ENCODE data around the gene ZNF768.
A peak's percentile ranks its signal among the peaks of the same experiment; 100 is the strongest.
"Not testable (repeated sequence)": the region's sequence is repeated elsewhere in the genome, so short reads cannot be mapped to it uniquely, and the experiment has no call there.

The ZNF768 gene

DNA sequence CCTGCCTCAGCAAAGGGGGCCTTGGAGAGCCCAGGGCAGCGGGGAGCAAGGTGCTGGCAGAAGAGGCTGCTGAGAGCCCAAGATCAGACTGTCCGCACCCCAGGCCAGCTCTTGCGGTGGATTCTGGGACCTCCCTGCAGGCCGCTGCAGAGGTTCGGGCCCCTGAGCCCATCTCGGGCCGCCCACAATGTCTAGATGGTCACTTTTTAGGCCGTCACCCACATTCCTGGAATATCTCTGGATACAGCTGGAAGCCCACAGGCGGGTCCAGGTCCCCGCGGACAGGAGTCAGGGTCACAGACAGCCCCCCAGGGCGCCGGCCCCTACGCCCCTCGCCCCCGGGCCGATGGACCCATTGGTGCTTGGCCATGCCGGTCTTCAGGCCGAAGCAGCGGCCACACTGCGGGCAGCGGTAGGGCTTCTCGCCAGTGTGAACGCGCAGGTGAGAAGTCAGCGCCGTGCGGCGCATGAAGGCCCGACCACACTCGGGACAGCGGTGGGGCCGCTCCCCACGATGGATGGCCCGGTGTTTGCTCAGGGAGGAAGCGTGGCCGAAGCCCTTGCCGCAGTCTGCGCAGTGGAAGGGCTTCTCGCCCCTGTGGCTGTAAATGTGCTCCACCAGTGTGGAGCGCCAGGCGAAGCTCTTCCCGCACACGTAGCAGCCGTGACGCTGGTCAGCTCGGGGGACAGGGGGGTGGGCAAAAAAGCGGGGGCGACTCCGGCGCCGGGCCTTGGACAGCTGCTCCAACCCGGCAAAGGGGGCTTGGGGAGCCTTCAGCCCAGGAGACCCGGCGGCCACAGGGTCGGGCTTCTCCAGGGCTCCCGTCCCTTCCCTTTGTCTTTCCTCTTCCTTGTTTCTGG is 6.1 kb upstream of the ZNF768 start:
- DNase-seq, result no peak

DNA sequence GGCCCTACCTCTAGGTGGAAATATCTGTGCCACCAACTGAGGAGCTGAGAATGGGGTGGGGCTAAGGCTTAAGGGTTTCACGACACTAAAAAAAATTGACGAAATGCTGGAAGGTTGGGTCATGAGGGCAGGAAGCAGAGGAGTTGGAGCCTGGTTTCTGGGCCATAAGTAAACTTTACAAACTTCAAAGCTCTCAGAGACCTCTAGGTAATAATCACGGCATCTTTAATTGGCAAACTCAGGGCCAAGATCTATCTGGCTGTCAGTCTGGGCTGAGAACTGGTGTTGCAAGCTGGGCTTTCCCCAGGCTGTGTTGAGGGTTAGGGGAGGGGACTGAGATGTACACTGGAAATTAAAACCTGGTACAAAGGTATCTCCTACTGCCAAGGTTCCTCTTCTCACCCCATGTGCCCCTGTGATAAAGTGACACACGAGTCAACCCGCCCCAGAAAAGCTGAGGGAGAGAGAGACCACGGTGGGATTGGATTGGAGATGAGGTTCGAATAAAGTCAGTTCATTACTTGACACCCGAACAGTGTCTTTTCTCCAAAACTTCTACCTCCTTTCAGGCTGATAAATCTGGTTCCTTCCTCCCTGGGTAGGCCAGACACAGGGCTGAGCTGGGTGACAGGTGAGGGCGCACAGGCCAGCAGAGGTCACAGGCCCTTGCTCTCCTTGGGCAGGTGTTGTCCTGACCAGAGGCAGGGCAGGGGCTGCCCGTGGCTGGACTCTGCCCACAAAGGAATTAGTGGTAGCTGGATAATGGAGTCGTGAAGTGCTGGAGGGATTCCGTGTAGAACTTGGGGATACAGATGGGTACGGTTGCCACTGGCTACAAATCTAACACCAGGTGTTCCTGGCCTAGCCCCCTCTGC is 4.0 kb upstream of the ZNF768 start:
- DNase-seq, result no peak

DNA sequence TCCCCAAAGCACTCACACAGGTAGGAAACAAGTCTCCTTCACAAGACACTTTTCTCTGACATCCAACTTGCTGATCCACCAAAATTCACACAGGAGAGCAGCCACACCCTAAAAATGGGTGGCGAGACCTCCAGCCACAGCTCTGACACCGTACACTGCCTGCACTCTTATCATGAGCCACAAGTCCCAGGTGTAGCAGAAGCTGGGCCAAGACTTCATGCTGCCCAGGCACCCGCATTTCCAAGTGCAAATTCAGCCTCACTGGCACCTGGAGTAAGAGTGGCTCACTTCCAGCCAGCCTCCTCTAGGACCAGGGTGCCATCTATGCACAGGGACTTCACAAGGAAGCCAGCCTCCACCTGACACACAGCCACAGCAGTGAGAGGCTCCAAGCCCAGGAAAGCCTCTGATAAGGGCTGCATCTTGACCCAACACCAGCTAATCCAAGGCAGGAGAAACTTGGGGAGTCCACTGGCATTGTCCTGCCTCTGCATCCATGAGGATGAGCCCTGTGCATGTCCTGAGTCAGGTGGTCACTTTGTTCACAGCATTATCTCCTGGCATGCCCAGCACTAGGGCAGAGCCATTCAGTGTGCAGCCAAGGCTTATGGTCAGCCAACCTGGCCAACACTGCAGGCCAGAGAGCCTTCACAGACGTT is 2.6 kb upstream of the ZNF768 start:
- no peak for DNase-seq

DNA sequence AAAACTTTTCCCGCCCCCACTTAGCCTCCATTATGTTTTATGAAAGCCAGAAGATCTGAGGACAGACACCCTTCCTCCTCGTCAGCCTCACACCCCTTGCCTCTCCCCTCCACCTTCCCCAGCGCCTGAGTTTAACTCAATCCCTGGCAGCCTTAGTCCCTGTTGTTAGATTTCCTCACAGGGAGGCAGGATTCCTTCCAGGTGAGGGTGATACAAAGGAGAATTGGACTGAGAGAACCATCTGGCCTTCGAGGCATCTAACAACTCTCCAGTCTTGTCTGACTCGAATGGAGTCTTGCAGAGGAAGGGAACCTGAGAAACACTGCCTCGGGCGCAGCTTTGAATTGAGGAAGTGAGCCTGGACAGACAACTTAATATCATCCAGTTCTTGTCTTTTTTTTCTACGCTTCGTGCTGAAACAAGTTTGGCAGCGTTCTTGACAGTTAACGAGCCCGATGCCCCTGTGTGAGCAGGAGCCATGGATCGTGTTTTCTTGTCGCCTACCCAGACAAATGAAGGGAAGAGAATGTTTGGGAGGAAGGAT is 1.3 kb upstream of the ZNF768 start:
- peak; percentile 46 for DNase-seq

DNA sequence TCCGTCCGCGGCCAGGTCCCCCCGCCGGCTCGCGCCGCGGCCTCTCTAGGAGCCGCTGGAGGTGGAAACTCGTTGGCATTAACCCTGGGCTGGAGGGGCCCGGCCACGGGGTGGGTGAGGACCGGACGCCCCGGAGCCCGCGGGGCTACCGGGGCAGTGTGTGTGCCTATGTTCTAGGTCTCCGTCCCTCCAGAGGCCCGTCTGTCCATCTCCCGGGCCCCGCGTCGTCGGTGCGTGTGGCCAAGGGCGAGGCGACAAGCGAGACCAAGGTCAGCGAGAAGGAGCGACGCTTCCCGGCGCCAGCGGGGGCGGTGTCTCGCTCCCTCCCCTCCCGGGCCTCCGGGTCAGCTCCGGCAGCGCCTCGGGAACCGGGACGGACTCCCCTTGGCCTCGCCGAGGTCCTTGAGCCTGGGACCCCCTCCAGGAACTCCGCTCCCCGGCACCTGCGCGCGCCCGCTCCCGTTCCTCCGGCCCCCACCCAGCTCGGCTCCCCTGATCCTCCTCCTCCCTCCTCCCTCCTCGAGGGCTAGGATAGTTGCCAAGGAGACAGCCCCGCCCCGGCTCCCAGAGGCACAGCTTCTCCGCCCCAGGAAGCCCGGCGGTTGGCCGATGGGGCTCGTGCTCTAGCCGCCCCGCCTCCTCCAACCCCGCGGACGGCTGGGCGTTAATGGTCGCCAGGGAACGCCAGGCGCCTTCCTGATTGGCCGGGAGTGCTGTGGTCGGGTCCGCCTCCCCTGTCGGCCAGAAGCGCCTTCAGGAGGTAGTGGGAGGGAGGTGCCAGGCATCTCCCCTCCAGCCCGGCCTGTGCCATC is 663 bp upstream of the ZNF768 start:
- peak; percentile 93 for DNase-seq

DNA sequence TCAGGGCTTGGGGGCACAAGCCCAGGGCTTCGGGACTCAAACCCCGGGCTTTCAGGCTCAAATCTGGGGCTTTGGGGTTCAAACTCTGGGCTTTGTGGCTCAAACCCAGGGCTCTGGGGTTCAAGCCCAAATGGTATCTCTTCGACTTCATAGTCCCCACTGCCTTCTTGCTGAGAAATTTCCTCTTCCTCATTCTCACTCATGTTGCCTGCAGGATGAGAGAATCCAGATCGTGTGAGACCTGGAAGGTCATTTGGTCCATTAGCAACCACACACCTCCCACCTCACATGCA is 576 bp downstream of the ZNF768 start:
- DNase-seq, result no peak

DNA sequence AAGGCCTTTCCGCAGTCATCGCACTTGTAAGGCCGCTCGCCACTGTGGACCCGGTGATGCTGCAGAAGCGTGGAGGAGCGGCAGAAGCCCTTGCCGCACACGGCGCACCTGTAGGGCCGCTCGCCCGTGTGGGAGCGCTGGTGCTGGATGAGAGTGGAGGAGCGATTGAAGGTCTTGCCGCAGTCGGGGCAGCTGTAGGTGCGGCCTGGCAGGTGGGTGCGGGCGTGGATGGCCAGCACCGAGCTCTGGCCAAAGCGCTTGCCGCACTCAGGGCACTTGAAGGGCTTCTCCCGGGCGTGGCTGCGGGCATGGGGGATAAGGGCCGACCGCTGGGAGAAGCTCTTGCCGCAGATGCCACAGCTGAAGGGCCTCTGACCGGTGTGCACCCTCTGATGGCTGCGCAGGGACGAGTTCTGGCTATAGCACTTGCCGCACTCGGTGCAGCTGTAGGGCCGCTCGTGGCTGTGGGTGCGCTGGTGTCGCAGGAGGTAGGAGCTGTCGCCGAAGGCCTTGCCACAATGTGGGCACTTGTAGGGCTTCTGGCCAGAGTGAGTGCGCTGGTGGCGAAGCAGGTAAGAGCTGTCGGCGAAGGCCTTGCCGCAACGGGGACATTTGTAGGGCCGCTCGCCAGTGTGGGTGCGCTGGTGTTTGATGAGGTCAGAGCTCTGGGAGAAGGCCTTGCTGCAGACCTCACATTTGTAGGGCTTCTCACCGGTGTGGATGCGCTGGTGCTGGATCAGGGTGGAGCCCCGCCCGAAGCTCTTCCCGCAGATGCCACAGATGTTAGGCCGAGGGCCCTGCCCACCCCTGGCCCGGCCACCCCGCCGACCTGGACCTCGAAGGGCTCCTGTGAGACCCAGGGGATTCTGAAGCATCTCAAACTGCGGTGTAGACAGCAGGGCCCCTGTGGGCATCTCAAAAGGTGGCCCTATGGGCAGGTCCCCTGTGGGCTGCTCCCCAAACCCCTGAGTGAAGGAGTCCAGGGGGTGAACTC is 1.5 kb downstream of the ZNF768 start:
- no peak for DNase-seq

DNA sequence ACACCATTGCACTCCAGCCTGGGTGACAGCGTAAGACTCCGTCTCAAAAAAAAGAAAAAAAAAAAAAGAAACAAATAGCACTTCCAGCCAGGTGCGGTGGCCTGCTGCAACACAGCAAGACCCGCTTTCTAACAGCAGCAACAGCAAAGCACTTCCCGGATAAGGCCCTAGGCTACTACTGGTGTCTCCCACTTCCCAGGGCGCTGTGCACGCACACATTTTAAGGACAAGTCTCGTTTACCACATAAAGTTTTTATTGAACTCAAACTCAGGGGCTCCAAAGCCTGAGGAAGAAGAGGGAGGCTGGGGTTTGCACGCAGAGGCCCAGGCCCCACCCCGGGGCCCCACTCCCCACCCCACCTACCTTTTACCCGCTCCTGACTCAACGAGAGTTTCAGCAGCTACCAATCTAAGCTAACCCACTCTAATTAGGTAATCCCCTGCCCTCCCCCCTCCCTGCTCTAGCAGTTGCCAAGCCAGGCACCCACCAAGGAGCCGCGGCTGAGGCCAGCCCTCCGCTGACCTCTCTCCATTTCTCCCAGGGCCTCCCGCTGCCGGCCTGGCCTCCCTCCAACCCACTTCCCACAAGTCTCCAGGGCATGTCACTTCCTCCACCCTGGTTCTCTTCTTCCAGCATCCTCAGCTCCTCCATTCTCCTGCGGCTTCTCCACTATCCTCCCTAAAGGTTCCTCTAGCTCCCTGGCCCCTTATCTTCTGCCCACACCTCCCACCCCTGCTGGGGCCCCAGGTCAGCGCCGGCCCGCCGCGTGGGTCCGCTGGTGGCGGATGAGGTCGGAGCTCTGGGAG is 2.4 kb downstream of the ZNF768 start:
- no peak for DNase-seq

DNA sequence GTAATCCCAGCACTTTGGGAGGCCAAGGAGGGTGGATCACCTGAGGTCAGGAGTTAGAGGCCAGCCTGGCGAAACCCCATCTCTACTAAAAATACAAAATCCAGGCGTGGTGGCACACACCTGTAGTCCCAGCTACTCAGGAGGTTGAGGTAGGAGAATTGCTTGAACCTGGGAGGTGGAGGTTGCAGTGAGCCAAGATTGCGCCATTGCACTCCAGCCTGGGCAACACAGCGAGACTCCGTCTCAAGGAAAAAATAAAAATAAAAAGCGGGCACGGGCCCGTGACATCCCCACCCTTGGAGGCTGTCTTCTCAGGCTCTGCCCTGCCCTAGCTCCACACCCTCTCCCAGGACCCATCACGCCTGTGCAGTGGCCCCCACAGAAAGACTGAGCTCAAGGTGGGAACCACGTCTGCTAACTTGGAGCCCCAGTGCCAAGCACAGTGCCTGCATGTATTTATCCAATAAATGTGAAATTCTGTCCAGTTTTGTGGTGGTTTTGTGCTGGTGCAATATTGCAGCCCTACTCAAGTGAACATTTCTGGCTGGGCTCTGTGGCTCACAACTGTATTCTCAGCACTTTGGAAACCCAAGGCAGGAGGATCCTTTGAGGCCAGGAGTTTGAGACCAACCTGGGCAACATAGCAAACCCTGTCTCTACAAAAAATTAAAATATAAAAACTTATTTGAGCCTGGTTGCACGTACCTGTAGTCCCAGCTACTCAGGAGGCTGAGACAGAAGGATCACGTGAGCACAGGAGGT is 3.5 kb downstream of the ZNF768 start:
- DNase-seq, result not testable (repeated sequence)

DNA sequence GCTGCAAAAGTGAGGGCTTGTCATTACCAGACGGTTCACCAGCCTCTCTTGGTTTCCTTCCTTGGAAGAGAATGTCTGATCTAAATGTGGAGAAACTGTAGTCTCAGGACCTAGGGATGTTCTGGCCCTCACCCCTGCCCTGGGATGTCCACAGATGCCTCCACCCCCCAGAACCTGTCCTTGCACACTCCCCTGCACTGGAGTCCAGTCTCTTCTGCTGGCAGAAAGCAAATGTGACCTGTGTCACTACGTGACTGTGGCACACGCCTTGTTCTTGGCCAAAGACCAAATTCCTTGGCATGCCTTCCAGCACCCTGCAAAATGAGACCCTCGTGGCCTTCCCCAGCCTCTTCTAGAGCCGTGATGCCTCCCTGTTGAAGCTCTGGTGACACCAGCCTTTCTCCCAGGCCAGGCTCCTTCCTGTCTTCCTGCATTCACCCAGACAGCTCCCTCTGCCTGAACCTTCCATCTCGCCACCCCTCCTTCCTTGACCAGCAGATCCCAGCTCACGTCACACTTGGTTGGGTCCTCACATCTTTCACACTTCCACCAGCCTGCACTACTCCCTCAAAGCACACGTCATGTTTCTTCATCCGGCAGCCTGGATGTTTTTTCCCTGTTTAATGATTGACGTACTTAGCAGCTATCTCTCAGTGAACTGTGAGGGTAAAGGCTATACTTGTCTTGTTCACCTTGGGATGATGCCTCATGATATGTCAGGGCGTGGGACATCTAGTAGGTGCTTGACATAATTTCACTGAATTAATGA is 4.3 kb downstream of the ZNF768 start:
- no peak for DNase-seq

DNA sequence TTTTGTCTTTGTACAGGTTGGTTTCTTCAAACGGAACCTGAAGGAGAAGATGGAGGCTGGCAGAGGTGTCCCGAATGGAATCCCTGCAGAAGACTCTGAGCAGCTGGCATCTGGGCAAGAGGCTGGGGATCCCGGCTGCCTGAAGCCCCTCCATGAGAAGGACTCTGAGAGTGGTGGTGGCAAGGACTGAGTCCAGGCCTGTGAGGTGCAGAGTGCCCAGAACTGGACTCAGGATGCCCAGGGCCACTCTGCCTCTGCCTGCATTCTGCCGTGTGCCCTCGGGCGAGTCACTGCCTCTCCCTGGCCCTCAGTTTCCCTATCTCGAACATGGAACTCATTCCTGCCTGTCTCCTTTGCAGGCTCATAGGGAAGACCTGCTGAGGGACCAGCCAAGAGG is 4.9 kb downstream of the ZNF768 start:
- DNase-seq, result no peak

DNA sequence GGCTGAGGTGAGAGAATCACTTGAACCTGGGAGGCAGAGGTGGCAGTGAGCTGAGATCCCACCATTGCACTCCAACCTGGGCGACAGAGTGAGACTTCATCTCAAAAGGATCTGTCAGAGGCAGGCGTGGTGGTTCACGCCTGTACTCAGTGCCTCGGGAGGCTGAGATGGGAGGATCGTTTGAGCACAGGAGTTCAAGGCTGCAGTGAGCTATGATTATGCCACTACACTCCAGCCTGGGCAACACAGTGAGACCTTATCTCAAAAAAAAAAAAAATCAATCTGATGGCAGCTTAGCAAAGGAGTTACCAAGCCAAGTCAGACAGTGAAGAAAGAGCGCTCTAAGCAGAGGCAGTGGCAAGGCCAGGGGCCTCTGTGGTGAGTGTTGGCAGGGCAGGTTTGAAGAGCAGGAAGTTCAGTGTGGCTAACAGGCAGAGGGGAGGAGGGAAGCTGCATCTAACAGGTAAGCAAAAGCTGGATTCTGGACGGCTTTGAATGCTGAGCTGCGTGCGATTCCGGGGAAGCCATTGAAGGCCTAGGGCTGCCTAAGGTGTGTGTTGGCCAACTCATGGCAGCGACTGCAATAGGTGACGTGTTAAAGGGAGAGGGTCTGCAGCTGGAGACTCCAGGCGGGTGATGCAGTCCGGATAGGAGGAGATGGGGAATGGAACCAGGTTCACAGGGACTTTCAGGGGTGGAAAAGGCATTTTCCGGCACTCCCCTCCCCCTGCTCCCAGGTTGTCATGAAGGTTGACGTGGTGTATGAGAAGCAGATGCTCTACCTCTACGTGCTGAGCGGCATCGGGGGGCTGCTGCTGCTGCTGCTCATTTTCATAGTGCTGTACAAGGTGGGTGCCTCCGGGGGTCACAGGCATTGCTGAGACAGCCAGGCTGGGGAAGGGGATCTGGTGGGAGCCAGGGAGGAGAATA is 7.0 kb downstream of the ZNF768 start:
- DNase-seq, result no peak

DNA sequence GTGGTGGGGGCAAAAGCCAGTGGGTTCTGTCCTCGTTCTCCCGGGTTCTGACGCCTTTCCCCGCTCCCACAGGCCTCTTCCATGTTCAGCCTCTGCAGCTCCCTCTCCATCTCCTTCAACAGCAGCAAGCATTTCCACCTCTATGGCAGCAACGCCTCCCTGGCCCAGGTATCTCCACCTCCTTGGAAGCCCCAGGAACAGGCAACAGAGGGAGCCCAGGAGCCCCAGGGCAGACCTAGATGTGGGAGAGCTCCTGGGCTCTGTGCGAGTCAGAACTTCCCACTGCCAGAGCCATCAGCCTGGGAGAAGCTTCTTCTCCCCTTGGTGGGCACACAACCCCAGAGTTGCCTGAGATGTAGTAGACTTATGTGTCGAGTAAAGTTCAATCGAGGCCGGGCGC is 7.8 kb downstream of the ZNF768 start:
- no peak for DNase-seq

DNA sequence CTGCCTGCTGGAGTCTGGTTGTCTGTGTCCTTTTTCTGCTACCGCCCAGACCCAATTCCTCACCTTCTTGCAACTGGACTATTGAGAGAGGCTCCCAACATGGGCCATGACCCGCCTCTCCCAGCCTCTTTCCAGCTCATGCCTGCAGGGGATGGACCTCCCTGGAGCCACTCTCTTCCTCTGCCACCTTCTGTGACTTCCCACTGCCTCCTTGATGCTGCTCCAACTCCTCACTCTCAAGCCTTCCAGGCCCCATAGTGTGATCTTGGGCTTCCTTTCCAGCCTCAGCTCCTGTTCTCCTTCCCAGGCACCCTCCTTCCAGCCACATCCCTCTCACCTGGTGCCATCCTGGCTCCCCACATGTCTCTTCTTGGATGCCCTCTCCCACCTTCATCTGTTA is 11.1 kb downstream of the ZNF768 start:
- no peak for DNase-seq

DNA sequence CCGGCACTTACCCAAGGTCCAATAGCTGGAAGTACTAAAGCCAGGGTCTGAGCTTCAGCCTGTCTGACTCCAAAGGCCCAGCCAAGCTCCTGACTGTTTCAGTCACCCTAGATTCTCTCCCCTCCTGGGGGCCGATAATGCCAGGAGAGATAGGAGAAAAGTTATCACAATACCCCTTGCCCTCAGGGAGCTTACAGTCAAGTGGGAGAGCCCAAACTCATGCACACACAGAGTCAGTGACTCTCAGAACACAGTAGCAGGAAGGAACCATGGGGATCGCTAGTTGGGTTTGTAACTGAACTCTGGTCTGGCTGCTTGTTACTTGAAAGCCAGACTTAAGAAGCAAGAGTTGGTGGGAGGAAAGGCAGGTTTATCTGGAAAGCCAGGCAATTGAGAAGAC is 14.9 kb downstream of the ZNF768 start:
- no peak for DNase-seq

DNA sequence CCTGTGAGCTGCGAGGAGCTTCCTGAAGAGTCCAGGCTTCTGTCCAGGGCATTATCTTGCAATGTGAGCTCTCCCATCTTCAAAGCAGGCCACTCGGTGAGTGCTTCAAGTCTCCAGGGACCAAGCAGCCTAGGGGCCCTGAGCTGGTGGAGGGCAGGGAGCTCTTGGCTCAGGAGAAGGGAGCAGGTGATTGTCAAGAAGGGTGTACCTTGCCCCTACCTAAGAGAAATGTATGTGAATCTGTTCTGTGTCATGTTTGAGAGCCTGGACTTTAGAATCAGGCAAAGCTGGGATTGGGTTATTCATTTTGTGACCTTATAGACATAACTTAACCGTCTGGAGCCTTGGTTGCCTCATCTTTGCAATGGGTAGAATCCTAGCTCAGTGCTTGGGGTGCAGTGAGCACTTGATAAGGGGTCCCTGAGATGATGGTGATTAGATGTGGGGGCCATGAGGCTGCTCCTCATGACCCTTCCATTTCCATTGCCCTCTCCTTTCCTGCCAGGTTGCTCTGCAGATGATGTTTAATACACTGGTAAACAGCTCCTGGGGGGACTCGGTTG is 15.9 kb downstream of the ZNF768 start:
- no peak for DNase-seq

DNA sequence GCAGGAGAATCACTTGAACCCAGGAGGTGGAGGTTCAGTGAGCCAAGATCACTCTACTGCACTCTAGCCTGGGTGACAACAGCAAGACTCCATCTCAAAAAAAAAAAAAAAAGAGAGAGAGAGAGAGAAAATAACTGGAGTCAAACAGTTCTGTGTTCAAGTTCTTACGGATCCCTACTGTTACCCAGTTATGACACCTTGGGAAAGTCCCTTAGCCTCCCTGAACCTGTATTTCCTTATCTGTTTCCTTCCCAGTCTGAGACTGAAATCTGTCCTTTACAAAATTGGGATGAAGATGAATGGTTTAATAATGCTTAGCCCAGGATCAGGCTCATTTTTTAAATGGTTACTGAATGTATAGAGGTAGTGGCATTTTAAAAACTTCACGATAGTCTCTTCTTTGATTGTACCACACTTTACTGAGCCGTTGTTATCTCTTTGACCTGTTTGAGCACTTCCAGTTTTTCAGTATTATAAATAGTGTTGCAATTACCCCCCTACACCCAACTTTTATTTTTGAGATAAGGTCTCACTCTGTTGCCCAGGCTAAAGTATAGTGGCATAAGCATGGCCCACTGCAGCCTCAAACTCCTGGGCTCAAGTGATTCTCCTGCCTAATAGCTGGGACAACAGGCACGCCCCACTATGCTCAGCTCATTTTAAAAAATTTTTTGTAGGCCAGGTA is 17.1 kb downstream of the ZNF768 start:
- no peak for DNase-seq
